HepG2 (cell line): Measurements from ENCODE around the gene ALS2. TPM values are rescaled to one million over a fixed set of nuclear protein-coding genes. Genes with fewer than 3 reads are reported as not detected.

ENCODE experiments used
- ATAC-seq: fragments of 200-7000 bp; cut with Tn5 transposase; 3 replicates; pipeline ENCODE4 v1.9.1; 2020; ENCODE audit warnings: mild to moderate bottlenecking, moderate library complexity
- BruUV-seq: library from RNA; stranded (reverse); fragments of 400-500 nt; replicated peaks from 2 replicates; lab custom pipeline; 2021; lab: Mats Ljungman, UMichigan
- CTCF ChIA-PET: fragments of 300-600 bp; formaldehyde crosslinking; extraction: SDS; loops from one replicate; lab custom pipeline; 2021; ENCODE audit warnings: low total read pairs, inconsistent platforms, low intra/inter-chr PET ratio; lab: Yijun Ruan, JAX
- POLR2A ChIA-PET: fragments of 350-600 bp; sonication (Branson Sonifier 250); formaldehyde crosslinking; loops from one replicate; lab custom pipeline; 2020; ENCODE audit warnings: antibody characterized with exemption, inconsistent platforms; lab: Yijun Ruan, JAX
- DNase-seq: peaks from one replicate; pipeline ENCODE4 v3.0.0-alpha.2; 2015; ENCODE audit warnings: low spot score
- FAIRE-seq: peaks from 3 replicates; lab custom pipeline; 2011; peaks lifted over from hg19 to GRCh38; lab: Jason Lieb, UNC
- H2AFZ ChIP-seq: one replicate; pipeline ENCODE4 v1.6.1; 2011; ENCODE audit warnings: low read length, inconsistent platforms
- H3K27ac ChIP-seq: fragments of 300-600 bp; 3 replicates; pipeline ENCODE4 v1.8.0; 2011; ENCODE audit warnings: mixed run types, mild to moderate bottlenecking, mixed read lengths, low read length, inconsistent platforms; ENCODE audit not compliant: insufficient read depth; ENCODE audit errors: extremely low read length
- H3K27me3 ChIP-seq, 2 experiments: fragments of 200-600 bp in 1 of 2; 2 replicates in 1 of 2; 3 replicates in 1 of 2; pipeline versions ENCODE4 v1.6.0 to v1.8.0; 2011; ENCODE audit warnings: low read length in 2 of 2, mild to moderate bottlenecking in 2 of 2, moderate library complexity in 2 of 2, inconsistent platforms in 1 of 2; ENCODE audit not compliant: insufficient read depth in 2 of 2, control insufficient read depth in 1 of 2
- H3K36me3 ChIP-seq, 2 experiments: fragments of 200-600 bp in 1 of 2; replicated peaks in 1 of 2; 2 replicates in 1 of 2; 3 replicates in 1 of 2; pipeline versions ENCODE4 v1.5.1 to v1.8.0; 2011; ENCODE audit warnings: low read length in 2 of 2, inconsistent platforms in 1 of 2; ENCODE audit not compliant: insufficient read depth in 2 of 2, control insufficient read depth in 1 of 2
- H3K4me1 ChIP-seq: 2 replicates; pipeline ENCODE4 v1.5.1; 2012; ENCODE audit warnings: low read length, inconsistent platforms; ENCODE audit not compliant: insufficient read depth
- H3K4me2 ChIP-seq: 2 replicates; pipeline ENCODE4 v1.6.0; 2011; ENCODE audit warnings: low read depth, low read length, inconsistent platforms
- H3K4me3 ChIP-seq, 3 experiments: fragments of 200-600 bp in 1 of 3; sonication (generic), shearing (Covaris generic) in 1 of 3; replicated peaks in 1 of 3; 2 replicates each; pipeline ENCODE4 v1.5.1; 2011 to 2016; ENCODE audit warnings: low read length in 3 of 3, inconsistent platforms in 2 of 3, low read depth in 2 of 3, mild to moderate bottlenecking in 2 of 3, control low read depth in 1 of 3, mixed read lengths in 1 of 3; ENCODE audit not compliant: insufficient read depth in 1 of 3
- H3K79me2 ChIP-seq: one replicate; pipeline ENCODE4 v1.6.1; 2011; ENCODE audit warnings: low read length, inconsistent platforms; ENCODE audit not compliant: insufficient read depth
- H3K9ac ChIP-seq: 2 replicates; pipeline ENCODE4 v1.6.0; 2011; ENCODE audit warnings: mild to moderate bottlenecking, low read depth, low read length, inconsistent platforms; ENCODE audit not compliant: insufficient read depth
- H3K9me3 ChIP-seq: 2 replicates; pipeline ENCODE4 v1.5.1; 2012; ENCODE audit warnings: mild to moderate bottlenecking, low read length
- H4K20me1 ChIP-seq: 2 replicates; pipeline ENCODE4 v1.6.0; 2011; ENCODE audit warnings: inconsistent platforms, mild to moderate bottlenecking, low read length, moderate library complexity; ENCODE audit not compliant: insufficient read depth
- MTF2 ChIP-seq: sonication (generic); formaldehyde crosslinking; IDR thresholded peaks from 2 replicates; pipeline ENCODE4 v1.5.0; 2020; ENCODE audit warnings: missing genetic modification reagents, borderline replicate concordance
- ZFP90 ChIP-seq: sonication (generic); formaldehyde crosslinking; IDR thresholded peaks from 2 replicates; pipeline ENCODE4 v1.8.0; 2022; ENCODE audit warnings: missing genetic modification reagents, mild to moderate bottlenecking, inconsistent platforms, borderline replicate concordance
- ZMYM2 ChIP-seq: sonication (generic); formaldehyde crosslinking; IDR thresholded peaks from 2 replicates; pipeline ENCODE4 v1.8.0; 2022; ENCODE audit warnings: mild to moderate bottlenecking, missing genetic modification reagents
- ZNF83 ChIP-seq: sonication (generic); formaldehyde crosslinking; IDR thresholded peaks from 2 replicates; pipeline ENCODE4 v1.4.0; 2020; ENCODE audit warnings: missing genetic modification reagents, mild to moderate bottlenecking, borderline replicate concordance
- WGBS: methylation state at CpG from one replicate; pipeline ENCODE4 v1.1.6; 2017; ENCODE audit warnings: low lambda C conversion rate; 5-methylcytosine and 5-hydroxymethylcytosine counted together
- in situ Hi-C: cut with HindIII; loops from 2 replicates; pipeline ENCODE4 v1.10.0; 2017; ENCODE audit warnings: low pct_unique_long_range_greater_than_20kb; ENCODE audit not compliant: extremely low pct_ligation_motif_present
- intact Hi-C: fragments of 100-400 bp; cut with micrococcal nuclease; formaldehyde crosslinking; loops from one replicate; pipeline ENCODE4 v1.10.0; 2022; ENCODE audit not compliant: unreplicated experiment
- polyA plus RNA-seq, 8 experiments: library from polyadenylated mRNA; depleted of rRNA in 3 of 8; stranded (reverse) in 7 of 8; unstranded in 1 of 8; fragments of >200 nt; fragmentation: Illumina TruSeq in 4 of 8; extraction: Trizol in 4 of 8; gene quantifications; 2 replicates each; pipeline versions ENCODE4 v1.2.1 to v1.2.3, GENCODE V29; 2011 to 2016; ENCODE audit warnings: low read depth in 4 of 8, missing spikeins in 1 of 8, mixed read lengths in 1 of 8; ENCODE audit not compliant: insufficient read depth in 1 of 8
- total RNA-seq, 5 experiments: library from RNA; depleted of rRNA; stranded (reverse); fragments of >200 nt; fragmentation: Illumina TruSeq; extraction: Trizol; gene quantifications; 2 replicates each; pipeline ENCODE4 v1.2.3, GENCODE V29; 2016; ENCODE audit warnings: low read depth in 1 of 5
- TF ChIP-seq, protein P1 (sequence below): IDR thresholded peaks from 2 replicates; pipeline ENCODE4 v1.6.1; 2016; ENCODE audit warnings: missing biosample characterization, missing genetic modification reagents, low read depth

The ALS2 gene
- total and polyA plus RNA-seq, 2 of the 13 experiments (the other 11 are each of a cell fraction or from before 2014, with no cell fraction given), result 12.7 to 19.3 TPM

DNA sequence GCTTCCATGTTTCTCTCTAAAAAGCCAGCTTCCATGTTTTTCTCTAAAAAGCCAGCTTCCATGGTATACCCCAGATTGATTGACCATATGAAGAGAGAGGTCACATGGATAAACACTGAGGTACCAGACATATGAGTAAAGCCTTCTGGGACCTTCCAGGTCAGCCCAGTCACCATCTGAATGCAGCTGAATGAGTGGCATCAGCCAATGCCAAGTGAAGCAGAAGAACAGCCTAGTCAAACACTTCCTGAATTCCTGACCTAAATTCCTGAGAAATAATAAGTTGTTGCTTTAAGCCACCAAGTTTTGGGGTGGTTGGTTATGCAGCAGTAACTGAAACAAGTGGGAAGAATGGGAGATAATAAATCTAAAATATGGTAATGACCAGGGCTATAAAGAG is 5.7 kb upstream of the ALS2 start:
- no peak for DNase-seq
- Histone ChIP-seq H3K9ac (no peak overlapping the region), H3K4me3 (no peak overlapping the region), H3K36me3 (no peaks in the 10 kb centered on the region), H3K9me3 (no peaks in the 10 kb centered on the region), H3K4me1 (peaks cover 14% of the 10 kb centered on the region), H4K20me1 (no peaks in the 10 kb centered on the region), H3K27ac (no peak overlapping the region), H3K4me2 (no peak overlapping the region), H3K79me2 (no peaks in the 10 kb centered on the region)
- CTCF ChIA-PET, result no interaction called here
- intact Hi-C loops, result loop anchor here (10.0 kb wide), 1 partner anchor 552 kb away; no protein-coding TSS in a partner anchor
- POLR2A ChIA-PET, result no interaction called here
- in situ Hi-C loops, result no loop called here
- no peak for FAIRE-seq
- ATAC-seq, result no peak
- BruUV-seq, result no TSS peak
- TF ChIP-seq ZFP90 (no peak), ZNF83 (CRISPR knock-in tag) (no peak)
- TF ChIP-seq, all 625 proteins: peak for 0
- Histone ChIP-seq H3K27me3 (peaks cover 0 to 2% of the 10 kb centered on the region in 2 experiments; a peak in 2 of 5 replicates), H2AFZ (no peak overlapping the region)

DNA sequence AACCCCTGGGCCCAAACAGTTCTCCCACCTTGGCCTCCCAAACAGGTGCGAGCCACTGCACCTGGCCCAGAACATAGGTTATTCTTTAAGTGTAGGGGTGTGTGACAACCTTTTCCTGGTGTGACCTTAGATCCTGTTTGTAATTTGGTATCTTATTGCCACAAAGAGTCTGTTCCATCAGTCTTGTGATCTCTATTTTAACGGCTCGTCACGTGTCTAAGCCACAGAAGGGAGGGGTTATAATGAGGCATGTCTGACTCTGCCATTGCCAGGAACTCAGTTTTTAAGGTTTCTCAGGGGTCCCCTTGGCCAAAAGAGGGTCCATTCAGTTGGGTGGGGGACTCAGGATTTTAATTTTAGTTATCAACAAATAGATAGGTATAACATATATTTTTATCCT is 4.4 kb upstream of the ALS2 start:
- POLR2A ChIA-PET, result no interaction called here
- H3K9me3 ChIP-seq, result no peaks in the 10 kb centered on the region
- no peaks in the 10 kb centered on the region for H3K36me3 ChIP-seq
- intact Hi-C loops, result loop anchor here (10.0 kb wide), 1 partner anchor 550 kb away; no protein-coding TSS in a partner anchor
- H3K4me1 ChIP-seq, result peaks cover 14% of the 10 kb centered on the region
- H3K4me3 ChIP-seq, result no peak overlapping the region
- no peak overlapping the region for H2AFZ ChIP-seq
- ATAC-seq (no peak), DNase-seq (no peak), FAIRE-seq (no peak)
- no TSS peak for BruUV-seq
- CTCF ChIA-PET, result no interaction called here
- H3K27me3 ChIP-seq, result peaks cover 0 to 2% of the 10 kb centered on the region in 2 experiments; a peak in 2 of 5 replicates
- peaks cover under 1% of the 10 kb centered on the region for H3K79me2 ChIP-seq
- H3K4me2 ChIP-seq, result no peak overlapping the region
- 44% methylated on average over 4 of the region's 4 CpGs for WGBS
- in situ Hi-C loops, result no loop called here
- no peak overlapping the region for H3K9ac ChIP-seq
- TF ChIP-seq, protein P1, sequence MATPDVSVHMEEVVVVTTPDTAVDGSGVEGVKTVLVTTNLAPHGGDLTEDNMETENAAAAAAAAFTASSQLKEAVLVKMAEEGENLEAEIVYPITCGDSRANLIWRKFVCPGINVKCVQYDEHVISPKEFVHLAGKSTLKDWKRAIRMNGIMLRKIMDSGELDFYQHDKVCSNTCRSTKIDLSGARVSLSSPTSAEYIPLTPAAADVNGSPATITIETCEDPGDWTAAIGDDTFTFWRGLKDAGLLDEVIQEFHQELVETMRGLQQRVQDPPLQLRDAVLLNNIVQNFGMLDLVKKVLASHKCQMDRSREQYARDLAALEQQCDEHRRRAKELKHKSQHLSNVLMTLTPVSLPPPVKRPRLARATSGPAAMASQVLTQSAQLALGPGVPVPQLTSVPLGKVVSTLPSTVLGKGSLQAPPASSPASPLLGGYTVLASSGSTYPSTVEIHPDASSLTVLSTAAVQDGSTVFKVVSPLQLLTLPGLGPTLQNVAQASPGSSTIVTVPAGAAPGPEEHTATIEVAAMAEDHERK (CRISPR knock-in tag), result no peak
- TF ChIP-seq MTF2 (CRISPR knock-in tag) (no peak), ZMYM2 (CRISPR knock-in tag) (no peak)
- H3K27ac ChIP-seq, result no peak overlapping the region
- H4K20me1 ChIP-seq, result no peaks in the 10 kb centered on the region
